HL-60 (cell line): ENCODE data around the gene XRCC6.
"Not testable (repeated sequence)": the region's sequence is repeated elsewhere in the genome, so short reads cannot be mapped to it uniquely, and the experiment has no call there.

Experiments used
- CTCF ChIP-seq: IDR thresholded peaks from one replicate; pipeline ENCODE4 v1.5.1; 2011; ENCODE audit warnings: low read length, control low read depth, inconsistent platforms; ENCODE audit not compliant: insufficient read depth
- REST ChIP-seq: IDR thresholded peaks from 2 replicates; pipeline ENCODE4 v1.6.1; 2012; ENCODE audit warnings: low read depth; ENCODE audit not compliant: insufficient replicate concordance

GRCh38 chr22:41572305-41572704 is 48.8 kb upstream of the XRCC6 start:
- not testable (repeated sequence) for TF ChIP-seq CTCF, REST
